Hematopoietic multipotent progenitor cell treated with erythropoietin and hydrocortisone succinate and interleukin-3 and kit ligand, for 6 days (in vitro differentiated cells): Measurements from ENCODE around the gene KRTAP4-5.
"Not testable (repeated sequence)": the region's sequence is repeated elsewhere in the genome, so short reads cannot be mapped to it uniquely, and the experiment has no call there.

Source experiments
- DNase-seq: peaks from one replicate; pipeline ENCODE4 v3.0.0-alpha.2; 2015

The KRTAP4-5 gene

DNA sequence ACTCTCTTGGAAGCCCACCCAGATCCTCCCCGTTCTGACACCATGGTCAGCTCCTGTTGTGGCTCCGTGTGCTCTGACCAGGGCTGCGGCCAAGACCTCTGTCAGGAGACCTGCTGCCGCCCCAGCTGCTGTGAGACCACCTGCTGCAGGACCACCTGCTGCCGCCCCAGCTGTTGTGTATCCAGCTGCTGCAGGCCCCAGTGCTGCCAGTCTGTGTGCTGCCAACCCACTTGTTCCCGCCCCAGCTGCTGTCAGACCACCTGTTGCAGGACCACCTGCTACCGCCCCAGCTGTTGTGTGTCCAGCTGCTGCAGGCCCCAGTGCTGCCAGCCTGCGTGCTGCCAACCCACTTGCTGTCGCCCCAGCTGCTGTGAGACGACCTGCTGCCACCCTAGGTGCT is 44.3 kb downstream of the KRTAP4-5 start, which contains the start of gene KRTAP4-9:
Gene KRTAP4-9 (plus strand): TSS at position 43 of the 400 bp plus-strand sequence. CDS start 0 bp downstream, at position 43.
- DNase-seq = not testable (repeated sequence)

- DNase-seq = not testable (repeated sequence)
Observed at GRCh38 chr17:41104386-41105038, 45.1 kb downstream of the KRTAP4-5 start.

- DNase-seq = no peak
Observed at GRCh38 chr17:41103896-41104295, 45.7 kb downstream of the KRTAP4-5 start.

GRCh38 chr17:41101586-41102259 is 47.9 kb downstream of the KRTAP4-5 start, which contains the start of gene KRTAP4-16:
Gene KRTAP4-16, minus strand, starts transcription at chr17:41102209. Its CDS starts 0 bp downstream, at chr17:41102209.
- no peak for DNase-seq

GRCh38 chr17:41099682-41100480 is 49.7 kb downstream of the KRTAP4-5 start:
- DNase-seq = not testable (repeated sequence)
